Activated CD4-positive, CD25-positive, alpha-beta regulatory T cell treated with anti-CD3 and anti-CD28 coated beads, Interleukin-2, amount 50 U/mL, for 24 hours (primary cell): Measurements from ENCODE around the gene CDR2.

Experiments used
- ATAC-seq, 2 donors: fragments of 150-1000 bp; cut with Tn5 transposase; one replicate each; pipeline ENCODE4 v1.10.0; 2021; ENCODE audit warnings: mild to moderate bottlenecking in 1 of 2, moderate library complexity in 1 of 2

Gene CDR2

DNA sequence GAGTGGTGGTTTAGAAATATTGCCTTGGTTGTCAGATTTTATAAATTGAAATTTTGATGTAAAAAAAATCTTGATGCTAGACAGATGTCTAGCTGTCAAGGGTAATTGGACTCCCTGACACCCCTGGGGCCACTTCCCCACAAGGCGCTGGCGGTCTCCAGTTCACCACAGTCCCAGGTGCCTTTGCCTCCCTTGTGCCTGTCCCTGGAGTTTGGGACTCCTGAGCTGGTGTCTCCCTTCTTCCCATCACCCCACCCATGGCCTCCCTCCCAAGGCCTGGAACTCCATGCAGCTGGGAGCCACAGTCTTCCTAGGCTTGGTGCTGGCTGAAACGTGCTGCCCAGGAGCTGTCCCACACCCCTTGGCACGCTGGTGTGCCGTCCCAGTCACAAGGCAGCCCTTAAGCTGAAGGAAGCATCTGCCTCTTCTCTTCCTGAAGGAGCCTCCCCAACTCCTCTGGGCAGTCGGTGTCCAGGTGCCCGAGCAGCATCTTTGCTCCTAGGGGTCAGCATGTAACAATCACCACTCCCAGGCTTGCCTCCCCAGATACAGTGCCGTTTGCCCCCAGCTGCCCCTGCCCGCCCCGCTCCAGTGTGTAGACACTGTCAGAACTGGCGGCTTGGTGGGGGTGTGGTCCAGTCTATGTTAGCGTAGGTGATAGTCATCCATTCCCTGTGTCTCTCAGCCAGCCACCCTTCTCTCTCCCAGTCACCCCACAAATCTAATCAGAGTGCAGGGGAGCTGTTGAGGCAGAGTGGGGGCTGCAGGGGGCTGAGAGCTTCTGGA lies 51.1 kb downstream of the CDR2 start:
- ATAC-seq: no peak

DNA sequence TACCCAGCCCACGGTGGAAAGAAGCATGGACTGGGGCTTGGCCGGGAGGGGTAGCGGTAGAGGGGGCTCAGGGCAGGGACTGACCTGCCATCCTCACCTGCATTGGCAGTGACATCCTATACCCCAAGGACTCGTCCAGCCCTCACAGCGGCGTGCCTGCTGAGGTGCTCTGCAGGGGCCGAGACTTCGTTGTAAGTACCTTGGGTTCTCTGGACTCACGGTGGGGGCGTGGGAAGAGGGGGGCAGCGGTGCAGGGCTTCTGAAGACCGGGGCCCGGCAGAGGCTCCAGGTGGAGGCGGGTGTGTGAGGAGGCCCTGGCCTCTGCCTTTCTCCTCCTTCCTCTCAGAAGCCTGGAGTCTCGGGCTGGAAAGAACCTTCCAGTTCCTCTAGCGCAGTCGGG lies 51.7 kb downstream of the CDR2 start:
- no peak for ATAC-seq

DNA sequence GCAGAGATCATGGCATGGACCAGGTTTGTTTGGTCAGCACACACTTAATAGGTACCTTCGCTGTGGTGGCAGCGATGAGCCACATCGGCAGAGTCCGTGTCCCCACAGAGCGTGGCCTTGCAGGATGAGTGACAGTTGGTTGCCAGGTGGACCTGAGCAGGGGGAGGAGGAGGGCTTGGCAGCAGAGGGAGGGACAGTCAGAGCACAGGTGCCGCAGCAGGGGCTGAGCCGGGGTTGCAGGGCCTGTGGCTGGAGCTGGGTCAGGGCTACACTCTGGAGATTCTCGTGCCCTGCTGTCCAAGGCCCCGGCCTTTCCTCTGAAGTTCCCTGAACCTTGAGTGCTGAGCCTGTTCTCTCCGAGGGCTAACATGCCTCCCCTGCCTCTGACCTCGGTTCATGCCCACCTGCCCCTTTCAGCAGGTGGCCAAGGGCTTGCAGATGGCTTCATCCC lies 52.4 kb downstream of the CDR2 start:
- ATAC-seq: no peak

DNA sequence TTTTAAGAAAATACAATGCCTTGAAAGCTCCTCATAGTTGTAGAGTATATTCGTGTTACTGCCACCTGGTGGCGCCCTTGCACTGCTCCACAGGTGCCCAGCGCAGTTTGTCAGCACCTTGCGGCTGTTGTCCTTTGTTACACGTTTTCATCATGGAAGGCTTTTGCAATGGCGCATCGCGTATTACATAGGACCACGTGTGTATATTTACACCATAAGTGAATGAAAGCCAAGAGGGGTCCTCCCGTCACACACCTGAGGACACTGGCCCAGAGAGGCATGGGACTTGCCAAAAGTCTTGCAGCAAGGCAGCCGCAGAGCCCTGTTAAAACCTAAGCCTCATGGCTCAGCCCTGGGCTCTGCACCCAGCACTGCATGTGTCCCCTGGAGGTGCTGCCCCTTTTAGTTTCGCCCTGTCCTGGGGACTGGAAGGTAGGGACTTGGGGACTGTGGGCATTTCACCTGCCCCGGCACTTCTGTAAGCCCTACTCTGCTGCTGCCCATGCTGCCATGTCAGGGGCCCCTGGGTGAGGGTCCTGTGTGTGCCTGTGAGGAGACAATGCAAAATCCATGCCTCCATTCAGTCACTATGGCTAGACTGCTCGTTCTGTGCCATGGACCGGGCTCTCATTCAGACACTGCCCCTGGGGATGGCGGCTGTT lies 52.9 kb downstream of the CDR2 start:
- peak; percentile 58 to 75 for ATAC-seq

DNA sequence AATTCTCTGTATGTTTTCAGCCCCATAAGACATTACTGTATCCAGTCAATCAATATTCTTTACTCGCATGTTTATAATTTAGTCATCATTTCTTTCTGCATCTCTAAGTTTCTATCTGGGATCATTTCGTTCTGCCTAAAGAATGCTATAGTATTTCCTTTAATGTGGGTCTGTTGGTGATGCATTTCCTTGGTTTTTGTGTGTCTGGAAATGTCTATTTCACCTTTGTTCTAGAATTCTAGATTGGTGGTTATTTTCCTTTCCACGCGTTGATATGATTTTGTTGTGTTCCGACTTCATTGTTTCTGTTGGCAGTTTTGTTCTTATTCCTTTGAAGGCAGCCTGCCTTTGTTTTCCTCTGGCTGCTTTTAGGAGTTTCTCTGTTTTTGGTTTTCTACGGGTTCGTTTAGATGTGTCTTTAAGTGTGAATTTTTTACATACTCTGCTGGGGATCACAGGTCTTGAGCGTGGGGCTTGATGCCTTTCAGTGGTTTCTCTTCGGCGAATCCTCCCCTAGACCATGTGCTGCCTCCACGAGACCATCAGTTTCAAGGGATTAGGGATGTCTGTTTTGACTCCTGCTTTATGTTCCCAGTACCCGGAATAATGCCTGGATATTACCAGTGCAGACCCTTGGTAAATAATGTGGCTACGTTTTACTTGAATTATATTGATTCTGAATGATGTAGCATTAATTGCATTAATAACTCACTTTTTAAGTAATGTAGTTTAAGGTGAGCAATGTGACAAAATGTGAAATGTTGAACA lies 53.7 kb downstream of the CDR2 start:
- no peak for ATAC-seq

GRCh38 chr16:22318690-22319358 lies 55.6 kb downstream of the CDR2 start:
- ATAC-seq: no peak

GRCh38 chr16:22317625-22318024 lies 56.8 kb downstream of the CDR2 start:
- ATAC-seq: no peak

DNA sequence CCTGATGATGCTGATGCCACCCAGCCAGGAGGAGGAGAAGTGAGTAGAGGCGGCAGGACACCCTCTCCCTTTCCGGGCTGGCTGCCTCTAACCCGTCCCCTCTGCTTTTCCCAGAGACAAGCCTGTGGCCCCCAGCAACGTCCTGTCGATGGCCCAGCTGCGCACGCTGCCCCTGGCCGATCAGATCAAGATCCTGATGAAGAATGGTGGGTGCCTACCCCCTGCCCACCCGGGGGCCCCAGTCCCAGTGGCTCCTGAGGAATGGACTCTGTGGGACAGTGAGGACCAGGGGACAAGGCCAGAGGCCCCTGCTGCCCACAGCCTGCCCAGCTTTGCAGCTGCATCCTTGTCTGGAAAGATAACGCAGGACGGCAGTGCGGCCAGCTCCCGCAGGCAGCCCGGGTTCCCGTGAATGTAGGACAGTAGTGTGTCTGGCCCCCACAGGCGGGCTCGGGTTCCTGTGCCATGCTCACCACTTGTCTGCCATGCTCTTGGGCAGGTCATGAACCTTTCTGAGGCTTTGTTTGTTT lies 57.4 kb downstream of the CDR2 start:
- ATAC-seq: no peak

GRCh38 chr16:22316411-22316811 lies 58.0 kb downstream of the CDR2 start:
- no peak for ATAC-seq

DNA sequence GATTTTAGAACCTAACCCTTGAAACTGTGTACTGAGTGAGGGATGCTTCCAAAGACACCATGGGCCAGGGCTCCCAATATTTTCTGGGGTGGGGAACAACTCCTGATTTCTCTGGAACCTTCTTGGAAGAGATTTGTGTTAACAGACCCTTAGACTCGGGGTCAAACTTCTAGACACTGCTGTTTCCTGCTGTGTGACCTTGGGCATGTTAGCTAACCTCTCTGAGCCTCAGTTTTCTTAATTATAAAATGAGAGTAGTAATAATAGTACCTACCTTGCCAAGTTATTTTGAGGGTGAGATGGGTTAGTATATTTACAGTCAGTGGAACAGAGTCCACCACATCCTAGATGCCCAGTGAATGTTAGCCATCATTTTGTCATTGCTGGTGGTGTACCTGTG lies 58.4 kb downstream of the CDR2 start:
- ATAC-seq: no peak

GRCh38 chr16:22314661-22315626 lies 59.5 kb downstream of the CDR2 start:
- ATAC-seq: no peak

DNA sequence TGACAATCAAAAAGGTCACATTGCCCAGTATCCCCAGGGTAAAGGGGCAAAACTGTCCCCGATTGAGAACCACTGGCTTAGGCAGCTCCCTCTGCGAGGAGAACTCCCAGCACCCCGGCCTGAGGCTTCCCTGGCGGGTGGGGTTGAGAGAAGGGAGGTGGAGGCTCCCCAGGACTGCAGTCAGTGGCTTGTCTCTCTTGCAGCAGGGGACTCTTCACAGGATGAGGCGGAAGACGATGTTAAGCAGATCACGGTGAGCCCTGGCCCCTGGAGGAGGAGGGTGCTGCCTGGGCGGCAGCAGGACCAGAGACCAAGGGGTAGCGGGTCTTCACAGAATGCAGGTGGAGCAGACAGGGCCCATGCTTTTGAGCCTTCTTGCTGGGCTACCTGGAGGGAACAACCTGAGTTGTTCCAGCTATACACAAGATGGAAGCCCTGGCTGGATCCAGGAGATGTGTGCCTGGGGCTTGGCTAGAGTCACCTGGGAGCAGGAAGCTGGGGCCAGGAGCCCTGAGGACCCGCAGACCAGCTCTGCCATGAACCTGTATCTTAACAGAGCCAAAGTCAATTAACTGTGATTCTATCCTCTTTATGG lies 60.4 kb downstream of the CDR2 start:
- ATAC-seq: no peak

GRCh38 chr16:22312897-22313781 lies 61.3 kb downstream of the CDR2 start:
- ATAC-seq: no peak

DNA sequence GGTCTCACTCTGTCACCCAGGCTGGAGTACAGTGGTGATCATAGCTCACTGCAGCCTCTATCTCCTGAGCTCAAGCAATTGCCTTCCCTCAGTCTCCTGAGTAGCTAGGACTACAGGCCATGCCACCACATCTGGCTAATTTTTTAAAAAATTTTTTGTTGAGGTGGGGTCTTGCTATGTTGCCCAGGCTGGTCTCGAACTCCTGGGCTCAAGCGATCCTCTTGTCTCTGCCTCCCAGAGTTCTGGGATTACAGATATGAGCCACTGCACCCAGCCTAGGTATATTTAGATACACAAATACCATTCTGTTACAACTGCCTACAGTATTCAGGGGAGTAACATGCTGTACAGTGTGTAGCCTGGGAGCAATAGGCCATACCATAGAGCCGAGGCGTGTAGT lies 62.9 kb downstream of the CDR2 start:
- ATAC-seq: no peak

DNA sequence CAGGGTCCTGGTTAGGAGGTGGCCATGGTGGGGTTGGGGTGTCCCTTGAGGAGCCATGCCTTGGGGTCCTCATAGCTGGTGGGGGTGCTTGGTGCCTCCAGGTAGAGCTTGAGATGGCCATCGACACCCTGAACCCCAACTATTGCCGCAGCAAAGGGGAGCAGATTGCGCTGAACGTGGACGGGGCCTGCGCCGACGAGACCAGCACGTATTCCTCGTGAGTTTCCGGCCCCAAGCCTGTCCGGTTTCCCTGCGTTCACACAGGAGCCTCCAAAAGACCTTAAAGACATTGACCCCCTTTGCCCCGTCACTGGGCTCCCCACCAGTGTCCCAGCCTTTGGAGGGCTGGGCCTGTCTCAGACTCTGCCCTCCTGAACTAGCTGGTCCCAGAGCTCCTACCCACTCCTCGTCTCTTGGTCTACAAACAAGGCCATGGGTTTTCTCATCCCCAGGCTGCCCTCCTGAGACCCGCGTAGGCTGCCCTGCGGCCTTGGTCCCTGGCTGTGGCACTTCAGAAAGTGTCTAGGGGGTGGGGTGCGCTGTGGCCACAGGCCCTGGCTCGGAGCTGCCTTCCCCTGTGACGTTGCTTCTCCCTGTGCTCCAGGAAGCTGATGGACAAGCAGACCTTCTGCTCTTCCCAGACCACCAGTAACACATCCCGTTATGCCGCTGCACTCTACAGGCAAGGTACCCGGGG lies 65.4 kb downstream of the CDR2 start:
- no peak for ATAC-seq

GRCh38 chr16:22307838-22308237 lies 66.6 kb downstream of the CDR2 start:
- ATAC-seq: no peak

DNA sequence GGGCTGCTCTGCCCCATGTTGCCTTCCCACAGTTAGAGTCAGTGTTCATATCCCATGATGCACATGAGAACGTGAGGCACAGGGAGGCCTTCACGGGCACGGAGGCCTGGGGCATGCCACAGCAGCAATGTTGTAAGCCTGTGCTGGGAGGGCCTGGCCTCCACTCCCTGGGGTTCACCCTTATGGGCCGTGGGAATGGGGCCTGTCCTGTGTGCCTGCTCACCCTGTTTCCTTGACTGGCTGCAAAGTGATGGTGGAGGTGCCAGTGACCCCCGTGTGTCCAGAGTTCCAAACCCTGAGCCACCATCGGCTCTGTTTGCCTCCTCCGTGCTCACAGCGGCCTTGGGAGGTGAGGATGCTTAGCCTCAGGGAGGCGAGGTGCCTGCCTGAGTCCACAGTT lies 67.6 kb downstream of the CDR2 start:
- no peak for ATAC-seq

DNA sequence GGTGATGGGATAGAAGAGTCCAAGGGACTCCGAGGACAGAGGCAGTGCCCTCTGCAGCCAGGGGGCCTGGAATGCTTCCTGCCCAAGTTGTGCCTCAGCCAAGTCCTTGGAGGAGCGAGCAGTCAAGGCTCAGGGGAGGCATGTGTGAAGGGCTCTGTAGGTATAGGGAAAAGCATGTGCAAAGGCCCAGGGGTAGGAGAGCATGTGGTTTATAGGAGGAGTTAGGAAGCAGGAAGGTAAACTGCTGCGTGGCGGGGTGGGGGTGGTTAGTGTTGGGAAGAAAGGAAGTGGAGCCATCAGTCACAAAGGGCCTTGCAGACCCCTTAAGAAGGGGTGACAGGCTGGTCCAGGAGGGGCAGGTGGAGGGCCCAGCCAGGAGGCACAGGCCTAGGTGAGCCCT lies 70.0 kb downstream of the CDR2 start:
- ATAC-seq: no peak

DNA sequence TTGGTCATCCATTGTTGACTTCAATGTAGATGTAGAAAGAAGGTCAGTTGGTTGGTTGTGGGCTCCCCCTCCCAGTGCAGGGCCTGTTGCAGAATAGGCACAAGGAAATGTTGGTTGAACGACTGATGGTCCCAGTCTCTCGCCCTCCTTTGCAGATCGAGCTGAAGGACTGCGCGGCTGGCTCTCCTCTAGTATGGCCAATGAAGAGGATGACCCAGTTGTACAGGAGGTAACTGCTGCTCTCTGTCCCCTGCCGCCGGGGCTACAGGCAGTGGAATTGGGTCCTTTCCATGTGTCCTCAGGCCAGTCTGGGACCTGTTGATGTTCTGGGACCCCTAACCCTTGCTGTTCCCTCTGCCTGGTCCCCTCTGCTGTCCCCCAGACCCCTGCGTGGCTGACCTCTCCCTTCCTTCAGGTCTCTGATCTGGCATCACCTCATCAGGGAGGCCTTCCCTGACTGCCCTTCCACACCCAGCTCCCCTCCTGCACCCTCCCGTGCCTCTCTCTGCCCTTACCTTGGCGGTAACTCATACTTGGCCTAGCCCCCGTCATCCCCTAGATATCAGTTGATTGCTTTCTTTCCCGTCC lies 71.5 kb downstream of the CDR2 start:
- ATAC-seq: no peak
